ENCODE measurements around the gene TTLL11. TPM values are rescaled to one million over a fixed set of nuclear protein-coding genes. Genes with fewer than 3 reads are reported as not detected.
"Not testable (repeated sequence)": the region's sequence is repeated elsewhere in the genome, so short reads cannot be mapped to it uniquely, and the experiment has no call there.

TTLL11 gene
- total RNA-seq, 1 donor from 2014 or later = 23.9 TPM

DNA sequence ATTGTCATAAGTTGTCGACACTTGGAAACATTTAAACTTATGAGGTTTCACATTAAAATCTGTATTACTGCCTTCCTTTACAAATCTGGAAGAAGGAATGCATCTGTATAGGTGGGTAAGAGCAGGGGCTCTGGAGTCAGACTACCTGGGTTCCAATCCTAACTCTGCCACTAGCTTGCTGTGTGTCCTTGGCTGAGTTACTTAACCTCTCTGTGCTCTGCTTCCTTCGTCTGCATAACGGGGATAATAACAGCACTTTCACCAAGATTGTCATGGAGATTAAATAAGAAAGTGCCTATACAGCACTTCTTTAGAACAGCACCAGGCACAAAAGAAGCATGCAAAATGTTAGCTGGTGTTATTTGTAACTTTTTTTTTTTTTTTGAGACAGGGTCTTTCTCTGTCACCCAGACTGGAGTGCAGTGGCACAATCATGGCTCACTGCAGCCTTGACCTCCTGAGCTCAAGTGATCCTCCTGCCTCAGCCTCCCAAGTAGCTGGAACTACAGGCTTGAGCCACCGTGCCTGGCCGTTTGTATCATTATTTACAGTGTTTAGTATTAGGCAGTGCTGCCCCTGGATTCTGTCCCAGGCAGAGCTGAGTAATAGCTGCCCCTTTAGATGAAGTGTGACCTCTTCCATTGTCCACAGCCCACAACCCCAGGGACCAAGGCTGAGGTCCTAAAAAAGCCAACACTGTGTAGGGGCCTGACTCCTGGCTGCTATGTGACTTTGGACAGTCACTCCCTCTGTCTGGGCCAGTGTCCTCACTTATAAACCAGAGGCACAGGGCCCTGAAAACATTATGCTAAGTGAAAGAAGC, 25.4 kb upstream of the TTLL11 start:
- no peak overlapping the region for H3K27ac Mint-ChIP-seq (ENCODE audit: unreplicated experiment)
- peaks cover 2% of the 10 kb centered on the region for H3K9me3 Mint-ChIP-seq (ENCODE audit: unreplicated experiment)
- H3K4me1 Mint-ChIP-seq (ENCODE audit: low read depth, unreplicated experiment) = peaks cover 4% of the 10 kb centered on the region

GRCh38 chr9:122117241-122117640, 24.1 kb upstream of the TTLL11 start:
- DNase-seq; H3K9me3 Mint-ChIP-seq (ENCODE audit: unreplicated experiment); H3K36me3 Mint-ChIP-seq (ENCODE audit: unreplicated experiment); H3K4me1 Mint-ChIP-seq (ENCODE audit: low read depth, unreplicated experiment); H3K27ac Mint-ChIP-seq (ENCODE audit: unreplicated experiment); H3K4me3 Mint-ChIP-seq (ENCODE audit: unreplicated experiment); H3K27me3 Mint-ChIP-seq (ENCODE audit: unreplicated experiment): not testable (repeated sequence)

More for the DNA sequence above, 25.4 kb upstream of the TTLL11 start:
- no peak for TF ChIP-seq CTCF (IDR thresholded peaks at IDR 0.05; ENCODE audit: partially characterized antibody, unreplicated experiment)
- DNase-seq = no peak
- Mint-ChIP-seq H3K36me3 (ENCODE audit: unreplicated experiment) (no peaks in the 10 kb centered on the region), H3K27me3 (ENCODE audit: unreplicated experiment) (peaks cover 2% of the 10 kb centered on the region), H3K4me3 (ENCODE audit: unreplicated experiment) (no peak overlapping the region)

- Mint-ChIP-seq H3K27me3 (ENCODE audit: unreplicated experiment) (peaks cover 2% of the 10 kb centered on the region), H3K36me3 (ENCODE audit: unreplicated experiment) (no peaks in the 10 kb centered on the region), H3K9me3 (ENCODE audit: unreplicated experiment) (peaks cover 4% of the 10 kb centered on the region), H3K27ac (ENCODE audit: unreplicated experiment) (no peak overlapping the region), H3K4me3 (ENCODE audit: unreplicated experiment) (no peak overlapping the region), H3K4me1 (ENCODE audit: low read depth, unreplicated experiment) (peaks cover 6% of the 10 kb centered on the region)
- no peak for DNase-seq
- no peak for TF ChIP-seq CTCF (IDR thresholded peaks at IDR 0.05; ENCODE audit: partially characterized antibody, unreplicated experiment)
Measured at GRCh38 chr9:122116448-122117173, 23.5 kb upstream of the TTLL11 start.

GRCh38 chr9:122116040-122116439, 22.9 kb upstream of the TTLL11 start:
- Mint-ChIP-seq H3K36me3 (ENCODE audit: unreplicated experiment) (no peaks in the 10 kb centered on the region), H3K4me1 (ENCODE audit: low read depth, unreplicated experiment) (peaks cover 6% of the 10 kb centered on the region), H3K4me3 (ENCODE audit: unreplicated experiment) (no peak overlapping the region), H3K27ac (ENCODE audit: unreplicated experiment) (no peak overlapping the region), H3K27me3 (ENCODE audit: unreplicated experiment) (peaks cover 2% of the 10 kb centered on the region), H3K9me3 (ENCODE audit: unreplicated experiment) (peaks cover 4% of the 10 kb centered on the region)
- TF ChIP-seq CTCF (IDR thresholded peaks at IDR 0.05; ENCODE audit: partially characterized antibody, unreplicated experiment) = no peak
- DNase-seq = no peak

DNA sequence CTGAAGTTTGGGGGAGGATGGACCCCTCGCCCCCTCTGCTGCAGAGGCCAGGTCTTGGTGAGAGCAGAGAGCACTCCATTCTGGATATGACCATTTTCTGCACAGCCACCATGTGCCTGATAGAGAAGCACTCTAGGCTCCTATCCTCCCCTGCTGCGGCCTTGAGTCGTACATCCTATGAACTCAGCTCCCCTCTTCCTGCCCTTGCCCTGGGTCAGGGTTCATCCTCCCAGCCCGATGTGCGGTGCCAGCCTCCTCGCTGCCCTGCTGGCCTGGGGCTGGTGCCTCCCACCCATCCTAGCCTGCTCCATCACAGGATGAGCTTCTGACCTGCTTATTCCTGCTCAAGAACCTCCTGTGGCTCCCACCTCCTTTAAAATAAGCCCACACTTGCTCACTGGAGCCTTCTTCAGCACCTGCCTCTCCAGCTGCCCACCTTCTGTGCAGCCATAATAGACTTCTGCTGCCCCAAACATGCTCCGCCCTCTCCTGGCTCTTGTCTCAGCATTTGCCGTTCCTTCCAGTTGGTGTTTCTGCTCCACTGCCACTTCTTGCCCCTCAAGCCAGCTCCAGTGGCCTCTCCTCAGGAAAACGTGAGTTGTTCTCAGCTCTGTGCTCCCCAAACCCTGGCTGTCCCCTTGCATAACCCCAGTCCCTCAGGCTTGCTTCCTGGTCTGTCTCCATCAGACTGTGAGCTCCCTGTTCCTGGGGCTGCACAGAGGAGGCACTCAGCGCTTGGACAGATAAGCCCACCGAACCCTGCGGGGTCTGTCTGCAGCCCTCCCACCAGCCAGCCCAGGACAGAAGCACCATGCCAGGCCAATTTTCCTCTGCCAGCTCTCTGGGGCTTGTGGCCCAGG, 22.3 kb upstream of the TTLL11 start:
- TF ChIP-seq CTCF (IDR thresholded peaks at IDR 0.05; ENCODE audit: partially characterized antibody, unreplicated experiment) = no peak
- peaks cover 6% of the 10 kb centered on the region for H3K4me1 Mint-ChIP-seq (ENCODE audit: low read depth, unreplicated experiment)
- H3K27ac Mint-ChIP-seq (ENCODE audit: unreplicated experiment) = no peak overlapping the region
- peak; percentile 12 for DNase-seq
- H3K4me3 Mint-ChIP-seq (ENCODE audit: unreplicated experiment) = no peak overlapping the region
- H3K36me3 Mint-ChIP-seq (ENCODE audit: unreplicated experiment) = no peaks in the 10 kb centered on the region
- H3K27me3 Mint-ChIP-seq (ENCODE audit: unreplicated experiment) = peaks cover 2% of the 10 kb centered on the region
- peaks cover 4% of the 10 kb centered on the region for H3K9me3 Mint-ChIP-seq (ENCODE audit: unreplicated experiment)

All from glutamatergic neuron (in vitro differentiated cells).